HS-5 (cell line): Measurements from ENCODE around the gene PDIA5.

Source experiments
- DNase-seq: peaks from one replicate; pipeline ENCODE4 v3.0.0-alpha.2; 2012; ENCODE audit warnings: low read depth

Gene PDIA5

DNA sequence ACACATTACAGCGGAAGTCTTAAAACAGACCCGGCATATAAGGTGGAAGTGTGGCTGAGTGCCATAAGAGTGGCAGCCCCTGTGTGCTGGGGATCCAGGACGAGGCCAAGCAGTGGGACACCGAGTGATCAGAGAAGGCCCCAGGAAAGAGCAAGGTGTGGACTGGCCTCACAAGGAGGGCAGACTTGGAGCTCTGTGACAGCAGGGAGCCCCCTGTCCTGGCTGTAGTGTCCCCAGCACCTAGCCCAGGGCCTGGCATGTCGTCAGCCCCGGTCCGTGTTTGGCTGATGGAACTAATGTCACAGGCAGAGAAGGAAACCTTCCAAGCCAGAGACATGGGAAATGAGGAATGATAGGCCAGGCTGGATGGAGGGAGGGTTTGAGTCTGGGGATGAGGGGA is 4.8 kb downstream of the PDIA5 start:
- no peak for DNase-seq

DNA sequence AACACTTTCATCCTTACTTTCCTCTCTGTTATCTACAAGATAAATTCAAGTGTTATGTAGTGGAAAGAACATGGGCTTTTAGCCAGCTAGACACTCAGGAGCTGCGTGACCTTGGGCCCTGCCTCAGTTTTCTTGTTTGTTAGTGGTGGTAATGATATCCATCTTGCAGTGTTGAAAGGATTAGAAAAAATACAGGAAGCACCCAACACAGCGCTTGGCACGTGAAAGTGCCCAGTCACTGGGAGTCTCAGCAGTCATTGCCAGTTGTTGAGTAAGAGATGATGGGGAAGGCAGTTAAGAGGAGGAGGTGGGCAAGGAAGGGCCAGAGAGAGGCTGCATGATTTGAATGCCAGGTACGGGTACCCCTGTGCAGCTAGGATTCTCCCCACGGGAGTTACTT is 5.3 kb downstream of the PDIA5 start:
- no peak for DNase-seq

DNA sequence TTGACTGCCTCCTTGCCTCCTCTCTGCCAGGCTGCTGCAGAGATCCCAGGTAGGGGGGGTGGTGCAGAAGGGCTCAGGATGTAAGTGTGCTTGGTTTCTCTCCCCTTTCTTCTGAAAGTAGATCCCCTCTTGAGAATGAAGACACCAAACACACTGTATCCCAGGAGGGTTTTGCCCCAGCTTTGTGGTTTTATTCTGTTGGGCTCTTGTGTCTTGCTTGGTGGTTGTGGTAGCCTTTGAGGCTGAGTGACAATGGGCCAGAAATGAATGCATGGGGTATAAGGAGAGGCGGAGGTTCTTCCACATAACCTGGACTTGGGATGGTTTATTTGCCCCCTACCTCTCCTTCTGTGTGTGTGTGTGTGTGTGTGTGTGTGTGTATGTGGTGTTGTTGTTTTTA is 5.7 kb downstream of the PDIA5 start:
- no peak for DNase-seq

DNA sequence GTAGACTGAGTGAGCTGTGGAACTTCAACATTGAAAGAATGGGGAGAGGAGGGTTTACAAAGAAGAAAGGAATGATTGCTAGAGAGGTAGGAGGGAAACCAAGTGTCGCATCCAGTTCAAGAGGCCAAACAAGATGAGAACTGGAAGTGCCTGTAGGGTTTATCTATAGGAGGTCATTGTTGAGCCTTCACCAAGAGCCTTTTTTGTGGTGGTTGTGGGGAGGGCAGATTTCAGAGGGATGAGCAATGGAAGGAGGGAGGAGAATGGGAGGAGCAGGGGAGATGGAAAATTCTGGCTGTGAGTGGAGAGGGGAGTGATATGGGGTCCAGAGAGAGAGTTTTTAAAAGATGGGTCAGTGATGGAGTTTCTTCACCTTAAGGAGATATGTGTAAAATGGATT is 8.5 kb downstream of the PDIA5 start:
- DNase-seq, result no peak

DNA sequence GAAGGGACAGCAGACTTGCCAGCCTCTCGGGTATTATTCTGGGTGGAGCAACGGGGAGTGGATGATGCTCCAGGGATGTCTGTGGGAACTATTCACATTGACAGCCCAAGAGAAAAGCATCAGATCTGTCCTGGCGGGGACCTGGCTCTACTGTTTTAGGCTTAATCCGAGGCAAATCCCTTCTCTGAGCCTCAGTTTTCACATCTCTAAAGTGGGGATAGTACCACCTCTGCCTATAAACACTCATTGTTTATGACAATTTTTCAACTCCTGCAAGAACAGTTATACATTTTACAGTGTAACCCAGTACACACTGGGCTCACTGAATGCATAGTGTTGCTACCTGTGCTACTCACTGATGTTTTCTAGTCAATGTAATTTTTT is 9.3 kb downstream of the PDIA5 start:
- no peak for DNase-seq

DNA sequence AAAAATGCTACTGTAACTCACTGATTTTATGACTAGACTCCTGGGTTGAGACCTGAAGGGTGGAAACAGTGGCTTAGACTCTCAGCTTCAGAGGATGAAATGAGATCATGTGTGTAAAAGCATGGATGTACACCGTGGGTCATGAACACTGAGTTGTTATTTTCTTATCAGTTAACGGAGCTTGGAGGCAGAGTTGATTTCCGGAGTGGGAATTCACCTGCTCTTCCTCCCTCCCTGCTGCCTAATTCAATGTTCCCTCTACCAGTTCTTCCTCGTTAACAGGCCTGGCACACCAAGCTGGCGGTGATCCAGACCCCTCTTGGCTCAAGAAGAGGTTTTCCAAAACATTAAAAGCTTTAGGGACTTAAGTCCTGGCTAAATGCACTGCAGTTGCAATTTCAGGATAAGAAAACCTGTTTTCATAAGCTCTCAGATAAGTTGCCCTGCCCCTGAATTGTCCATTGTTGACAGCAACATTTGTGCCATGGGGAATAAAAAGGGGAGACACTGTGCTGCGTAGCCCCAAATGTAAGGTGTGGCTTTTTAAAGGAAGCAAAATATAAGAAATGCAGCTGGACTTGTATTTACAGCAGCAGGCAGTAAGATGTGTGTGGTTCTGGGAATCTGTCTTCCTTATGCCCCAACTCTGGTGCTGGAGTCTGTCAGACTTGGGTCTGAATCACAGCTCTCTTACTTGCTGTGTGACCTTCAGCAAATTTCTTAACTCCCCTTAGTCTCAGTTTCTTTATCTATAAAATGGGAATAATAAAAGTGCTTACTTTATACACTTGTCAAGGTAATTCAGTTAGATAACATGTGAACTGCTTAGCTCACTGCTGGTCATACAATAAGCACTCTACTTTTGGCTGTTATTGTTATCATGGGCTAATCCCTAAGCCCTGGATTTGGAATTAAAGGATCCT is 9.9 kb downstream of the PDIA5 start:
- DNase-seq, result no peak

DNA sequence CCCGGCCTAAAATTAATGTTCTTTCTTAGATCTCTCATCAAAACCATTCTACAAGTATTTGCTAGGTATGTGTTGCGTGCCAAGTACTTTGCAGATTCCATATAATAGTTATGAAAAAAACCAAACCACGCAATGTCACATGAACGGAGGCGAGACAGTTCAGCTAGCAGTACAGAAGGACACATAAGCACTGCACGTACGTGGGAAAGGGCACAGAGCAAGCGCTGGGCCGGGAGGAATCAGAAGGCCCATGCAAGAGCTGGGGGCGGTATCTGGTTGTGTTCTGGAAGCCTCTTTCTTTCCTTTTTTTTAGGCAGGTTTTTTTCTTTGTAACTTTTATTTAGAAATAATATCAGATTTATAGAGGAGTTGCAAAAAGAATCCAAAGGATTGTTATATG is 11.3 kb downstream of the PDIA5 start:
- no peak for DNase-seq

DNA sequence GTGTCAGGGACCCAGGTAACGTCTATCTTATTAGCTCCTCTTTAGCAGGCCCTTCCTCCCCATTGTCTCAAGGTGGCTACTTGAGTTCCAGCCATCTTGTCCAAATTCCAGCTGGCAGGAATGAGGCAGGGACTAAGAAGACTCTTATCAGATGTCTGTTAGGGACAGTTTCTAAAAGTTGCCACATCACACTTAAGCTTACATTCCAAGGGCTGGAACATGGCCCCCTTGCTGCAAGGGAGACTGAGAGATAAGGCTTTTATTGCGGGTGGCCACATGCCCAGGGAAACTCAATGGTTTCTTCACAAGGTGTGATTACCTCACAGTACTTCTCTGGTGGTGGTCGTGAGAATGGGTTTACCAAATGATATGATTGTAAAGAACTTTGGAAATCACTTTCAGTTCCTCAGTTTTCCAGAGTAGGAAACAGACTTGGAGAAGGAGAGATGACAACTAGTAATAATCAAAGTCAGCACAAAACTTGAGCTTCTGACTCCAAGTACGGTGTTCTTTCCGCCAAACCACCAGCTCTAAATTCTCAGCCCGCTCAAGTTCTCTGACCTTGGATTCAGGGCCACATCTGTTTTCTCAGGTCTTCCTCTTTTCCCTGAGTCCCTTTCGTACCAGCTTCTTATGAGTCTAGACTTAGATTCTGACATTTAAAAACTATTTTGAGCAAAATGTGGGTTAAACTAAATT is 14.2 kb downstream of the PDIA5 start:
- DNase-seq, result no peak

DNA sequence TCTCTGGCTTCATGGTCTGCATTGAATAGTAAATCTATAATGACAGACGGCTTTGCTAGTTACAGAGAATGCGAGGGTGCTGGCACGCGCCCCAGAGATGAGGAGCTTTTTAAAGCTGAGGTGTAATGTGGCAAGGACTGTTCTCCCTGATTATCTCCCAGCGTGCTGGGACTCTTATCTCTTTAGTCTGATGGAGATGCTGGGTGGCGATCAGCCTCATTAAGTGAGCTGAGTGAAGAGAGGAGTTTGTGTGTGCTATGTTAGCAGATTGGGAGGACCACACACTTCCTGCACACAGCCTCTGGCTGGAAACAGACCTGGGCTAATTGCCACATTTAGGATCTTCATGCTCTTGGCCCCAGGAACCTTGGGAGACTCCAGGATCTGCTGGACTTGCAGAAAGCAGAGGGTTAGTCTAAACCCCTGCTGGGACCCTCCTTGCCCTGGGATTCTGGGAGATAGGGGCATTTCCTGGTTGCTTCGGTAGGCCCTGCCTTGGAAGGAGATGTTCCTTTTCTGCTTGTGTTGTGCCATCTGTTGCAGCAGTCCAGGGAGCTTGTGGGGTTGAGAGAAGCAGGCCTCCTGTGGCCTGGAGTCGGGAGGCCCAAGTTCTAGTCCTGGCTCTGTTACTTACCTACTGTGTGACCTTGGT is 15.0 kb downstream of the PDIA5 start:
- no peak for DNase-seq

DNA sequence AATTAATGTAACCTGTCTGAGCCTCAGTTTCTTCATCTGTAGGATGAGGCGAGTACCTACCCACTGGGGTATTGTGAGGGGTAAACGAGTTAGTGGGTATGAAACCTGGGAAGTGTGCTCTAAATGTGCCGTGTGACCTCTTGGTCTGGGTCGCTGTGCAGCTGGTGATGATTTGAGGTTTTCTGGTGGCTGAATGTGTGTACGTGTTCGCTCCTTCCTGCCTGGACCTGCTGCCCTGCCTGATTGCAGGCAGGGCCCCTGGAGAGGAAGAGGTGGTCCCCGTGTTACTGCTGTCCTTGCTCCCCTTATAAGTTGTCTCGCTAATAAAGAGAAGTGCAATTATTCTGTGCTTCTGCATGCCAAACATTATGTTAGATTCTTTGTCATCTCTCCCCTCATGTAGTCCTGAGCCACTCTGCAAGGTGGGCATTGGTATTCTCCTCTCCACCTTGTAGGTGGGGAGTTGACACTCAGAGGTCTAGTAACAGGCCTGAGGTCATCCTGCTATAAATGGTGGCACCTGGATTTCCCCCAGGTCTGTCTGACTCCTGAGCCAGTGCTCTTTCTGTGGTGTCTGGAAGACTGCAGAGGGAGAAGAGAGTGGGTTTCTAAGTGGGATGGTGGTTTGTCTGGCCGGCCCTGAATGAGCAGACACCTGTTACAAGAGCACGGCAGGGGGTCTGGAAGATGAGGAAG is 15.7 kb downstream of the PDIA5 start:
- no peak for DNase-seq

DNA sequence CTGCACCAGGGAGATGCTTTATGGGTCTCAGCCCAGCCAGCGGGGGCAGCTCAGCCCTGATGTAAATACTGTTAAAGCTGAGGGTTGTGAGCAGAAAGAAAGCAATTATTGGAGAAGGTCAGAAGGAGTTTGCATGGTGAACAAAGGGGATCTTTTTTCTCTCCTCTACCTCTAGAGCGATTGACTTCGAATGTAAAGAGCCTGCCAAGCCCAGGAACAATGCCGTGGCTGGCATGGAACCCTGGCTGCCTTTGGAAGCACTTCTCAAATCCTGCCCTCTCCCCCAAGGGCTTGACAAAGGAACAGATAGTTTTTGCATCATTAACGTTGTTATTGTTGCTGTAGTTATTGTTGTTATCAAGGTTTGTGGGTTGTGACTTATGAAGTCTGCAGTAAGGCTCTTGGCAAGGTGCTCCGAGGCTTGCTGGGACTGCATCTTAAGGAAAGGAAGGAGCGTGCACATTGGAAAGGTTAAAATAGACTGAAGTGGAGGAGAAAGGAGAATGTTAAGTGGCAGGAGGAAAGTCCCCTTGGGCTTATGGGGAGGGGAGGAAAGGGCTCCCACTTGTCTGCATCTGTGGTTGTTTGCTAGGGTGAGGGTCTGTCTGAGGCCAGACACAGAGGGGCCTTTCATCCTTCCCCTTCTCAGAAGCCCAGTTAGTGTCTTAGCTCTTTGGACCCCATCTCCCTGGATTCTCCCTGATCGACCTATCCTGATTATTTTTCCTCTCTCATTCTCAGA is 16.7 kb downstream of the PDIA5 start:
- DNase-seq, result no peak

DNA sequence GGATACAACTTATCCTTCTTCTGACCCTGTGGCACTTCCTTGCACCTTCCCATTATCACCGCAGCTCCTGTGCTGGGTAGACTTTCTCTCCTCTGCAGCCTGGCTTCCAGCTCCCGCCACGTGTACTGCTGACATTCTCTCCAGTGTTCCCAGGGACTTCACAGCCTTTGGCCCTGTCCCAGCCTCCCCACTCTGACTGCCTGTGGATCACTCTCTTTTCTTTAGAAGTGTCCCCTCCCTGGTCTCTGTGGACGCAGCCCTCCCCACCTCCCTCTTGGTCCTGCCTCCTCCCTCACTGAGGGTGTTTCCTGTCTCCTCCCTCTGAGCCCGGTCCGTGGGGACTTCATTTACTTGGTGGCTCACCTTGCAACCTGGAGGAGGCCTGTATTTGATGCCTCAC is 17.4 kb downstream of the PDIA5 start:
- DNase-seq, result no peak

DNA sequence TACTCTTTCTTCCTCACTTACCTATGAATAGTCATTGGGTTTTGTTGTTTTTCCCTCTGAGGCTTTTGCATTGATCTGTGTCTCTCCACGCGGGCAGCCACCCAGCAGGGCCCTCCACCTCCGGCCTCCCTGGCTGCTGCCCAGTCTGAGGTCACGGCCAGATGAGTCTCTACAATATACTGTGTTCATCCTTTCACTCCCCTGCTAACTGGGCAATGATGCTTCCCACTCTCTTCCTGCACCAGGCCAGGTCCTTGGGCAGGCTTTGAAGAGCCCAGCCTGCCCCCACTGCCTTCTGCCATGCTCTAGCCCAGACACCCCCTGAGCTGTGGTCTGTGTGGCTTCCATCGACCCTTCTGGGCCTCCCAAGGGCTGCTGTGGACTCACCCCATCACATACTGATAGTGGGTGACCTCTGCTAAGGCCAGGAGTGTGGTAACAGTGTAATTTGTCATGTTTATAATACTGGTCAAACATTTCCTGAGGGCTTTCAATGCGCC is 18.0 kb downstream of the PDIA5 start:
- no peak for DNase-seq

DNA sequence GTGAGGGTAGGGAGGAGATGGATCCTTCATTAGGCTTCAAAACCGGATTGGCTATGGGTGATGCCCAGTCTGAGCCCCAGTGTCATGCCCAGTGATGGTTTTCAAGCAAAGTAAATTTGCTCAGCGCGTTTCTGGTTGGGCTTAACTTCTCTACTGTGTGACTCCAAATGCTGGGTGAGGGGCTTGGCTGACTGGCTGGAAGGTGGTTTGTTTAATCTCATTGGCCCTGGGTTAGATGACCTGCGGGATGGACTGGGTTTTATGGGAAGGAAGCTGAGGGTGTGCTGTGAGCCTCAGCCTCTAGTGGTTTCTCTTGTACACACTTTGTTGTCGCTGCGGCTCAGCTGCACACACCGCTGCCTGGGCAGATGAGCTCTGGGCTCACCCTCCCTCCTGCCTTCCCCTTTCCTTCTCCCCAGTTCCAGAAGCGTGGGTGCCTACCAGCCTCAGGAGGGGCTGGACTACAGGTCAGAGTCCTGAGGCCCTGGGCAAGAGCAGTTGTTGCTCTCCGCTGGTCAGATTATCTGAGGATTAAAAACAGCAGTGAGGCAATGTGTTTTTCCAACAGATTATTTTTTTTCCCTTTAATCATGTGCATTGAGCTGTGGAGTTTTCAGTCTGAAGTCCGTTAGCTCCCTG is 18.6 kb downstream of the PDIA5 start:
- DNase-seq, result no peak

DNA sequence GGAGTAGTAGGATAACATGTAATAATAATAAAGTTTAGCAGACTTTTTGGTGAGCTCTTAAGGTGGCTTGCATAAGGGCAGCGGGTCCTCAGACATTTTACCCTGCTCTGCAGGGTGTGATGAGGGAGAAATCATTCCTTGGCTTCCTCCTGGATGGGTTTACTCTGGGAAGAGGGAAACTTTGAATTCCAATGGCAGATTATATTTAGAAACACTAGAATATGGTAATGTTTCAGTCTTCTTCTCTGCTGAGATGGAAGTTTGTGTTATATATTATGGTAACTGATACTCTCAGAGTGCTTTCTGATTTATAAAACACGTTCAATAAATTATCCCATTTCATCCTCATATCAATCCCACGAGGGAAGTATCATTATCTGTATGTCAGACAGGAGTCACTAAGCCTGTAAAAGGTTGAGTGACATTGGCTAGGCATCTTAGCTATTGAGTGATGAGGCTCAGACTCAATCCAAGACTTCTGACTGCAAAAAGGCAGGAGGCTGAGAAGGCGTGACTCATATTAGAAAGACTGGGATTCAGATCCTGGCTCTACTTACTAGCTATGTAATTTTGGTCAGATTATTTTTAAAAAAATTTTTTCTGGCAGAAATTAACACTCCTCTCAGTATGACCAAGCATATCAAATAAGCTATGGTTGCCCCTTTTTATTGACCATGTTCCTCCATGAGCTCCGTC is 19.3 kb downstream of the PDIA5 start:
- DNase-seq, result no peak

DNA sequence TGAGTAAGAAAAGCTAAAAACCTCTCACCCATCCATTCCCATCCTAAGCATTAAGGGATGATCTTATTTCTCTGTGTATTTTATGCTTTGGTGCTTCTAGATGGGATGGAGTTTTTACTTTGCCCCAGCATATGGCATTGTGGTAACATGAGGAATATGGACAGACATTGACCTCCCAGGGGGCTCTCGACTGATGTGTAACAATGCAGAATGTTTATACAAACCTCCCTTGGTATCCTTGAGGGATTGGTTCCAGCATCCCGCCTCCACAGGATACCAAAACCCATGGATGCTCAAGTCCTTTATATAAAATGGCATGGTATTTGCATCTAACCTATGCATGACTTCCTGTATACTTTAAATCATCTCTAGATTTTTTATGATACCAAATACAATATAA is 21.6 kb downstream of the PDIA5 start:
- no peak for DNase-seq

DNA sequence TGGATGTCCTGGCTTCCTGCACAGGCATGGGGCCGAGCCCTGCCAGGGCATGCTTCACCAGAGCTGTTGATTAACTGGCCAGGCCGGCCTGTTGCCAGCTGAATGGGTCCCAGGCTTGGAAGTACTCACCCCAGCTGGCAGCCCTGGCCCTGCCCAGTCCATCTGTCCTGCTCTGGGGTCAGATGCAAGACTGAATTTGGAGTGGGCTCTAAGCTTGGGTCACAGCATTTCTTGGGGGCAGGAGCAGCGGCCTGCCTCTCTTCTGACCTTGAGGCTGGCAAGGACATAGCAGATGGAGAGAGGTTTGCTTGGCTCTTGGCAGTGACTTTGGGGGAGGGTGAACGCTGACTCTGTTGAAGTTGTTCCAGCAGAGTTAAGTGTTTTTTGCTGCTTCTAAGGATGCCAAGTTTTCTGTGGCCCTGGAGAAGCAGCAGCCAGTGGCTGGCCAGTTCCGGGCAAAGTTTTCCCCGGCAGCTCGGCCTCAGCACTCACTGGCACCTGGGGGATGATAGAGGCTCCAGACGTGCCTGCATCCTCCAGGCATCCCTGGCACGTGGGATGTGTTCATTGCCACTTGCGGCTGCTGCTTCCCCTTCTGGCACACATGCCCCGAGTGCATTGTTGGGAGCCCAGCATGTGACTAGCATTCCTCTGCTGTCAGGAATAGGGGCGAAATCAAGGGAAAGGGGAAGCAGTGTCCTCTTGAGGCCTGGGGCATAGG is 22.9 kb downstream of the PDIA5 start:
- no peak for DNase-seq

DNA sequence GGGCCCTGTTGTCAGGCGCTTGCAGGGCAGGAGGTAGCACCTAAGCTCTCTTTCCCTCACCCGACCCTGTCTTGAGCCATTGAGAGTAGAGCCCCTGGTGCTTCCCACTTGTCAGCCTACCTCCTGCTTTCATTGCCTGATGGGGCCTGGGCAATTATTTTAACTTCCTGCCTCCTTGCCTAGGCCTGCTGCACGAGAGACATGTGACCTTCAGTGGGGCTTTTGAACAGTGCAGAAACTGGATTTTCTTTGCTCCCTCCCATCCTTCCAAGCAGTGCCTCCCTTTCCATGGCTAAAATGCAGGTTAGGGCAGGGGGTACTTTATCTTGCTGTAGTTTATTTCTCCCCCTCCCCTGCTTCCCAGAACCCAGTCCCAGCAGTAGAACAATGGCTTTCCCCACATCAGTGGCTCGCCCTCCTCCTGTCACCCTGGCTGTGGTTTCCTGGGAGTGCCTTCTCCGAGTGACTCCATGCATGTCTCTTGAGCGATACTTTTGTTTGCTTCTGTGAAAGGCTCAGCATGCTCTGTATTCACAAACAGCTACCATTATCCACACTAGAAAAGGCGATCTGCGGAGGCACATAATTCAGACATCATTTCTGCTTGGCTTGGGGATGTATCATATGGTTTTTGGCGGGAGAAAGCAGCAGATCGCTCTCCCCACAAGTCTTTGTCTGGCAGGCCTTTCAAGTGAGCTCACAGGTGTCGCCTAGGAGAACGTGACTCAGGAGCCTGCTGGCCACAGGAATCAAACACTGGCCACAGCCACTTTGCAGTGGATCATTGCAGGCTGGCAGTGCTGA is 24.1 kb downstream of the PDIA5 start:
- DNase-seq, result no peak

DNA sequence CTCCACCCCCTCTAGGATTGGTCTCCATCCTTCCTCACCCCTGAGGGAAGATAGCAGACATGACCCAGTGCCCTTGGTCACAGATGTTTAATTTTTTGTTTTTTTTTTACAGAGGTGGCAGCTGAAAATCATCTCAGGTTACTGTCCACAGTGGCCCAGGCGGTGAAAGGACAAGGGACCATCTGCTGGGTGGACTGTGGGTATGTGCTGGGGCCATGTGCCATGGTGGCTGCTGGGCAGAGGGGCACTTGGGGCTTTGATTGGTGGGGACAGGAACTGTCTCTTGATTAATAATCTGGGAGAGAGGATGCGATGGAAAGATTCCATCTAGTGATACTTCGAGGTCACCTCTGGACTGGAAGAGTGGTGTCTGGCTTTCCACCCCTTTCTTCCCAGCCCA is 25.4 kb downstream of the PDIA5 start:
- no peak for DNase-seq
